K562 (cell line): ENCODE results near the gene C9orf50. TPM values are rescaled to one million over a fixed set of nuclear protein-coding genes. Genes with fewer than 3 reads are reported as not detected.

Source experiments
- E2F1 ChIP-seq: sonication (generic); formaldehyde crosslinking; IDR thresholded peaks from 2 replicates; pipeline ENCODE4 v1.8.1; 2023; ENCODE audit warnings: mild to moderate bottlenecking, missing genetic modification reagents, moderate library complexity
- FOXA3 ChIP-seq, 2 experiments: fragments of 450-650 bp in 1 of 2; sonication (generic) in 1 of 2; formaldehyde crosslinking; IDR thresholded peaks in 1 of 2; conservative IDR thresholded peaks in 1 of 2; 2 replicates each; pipeline versions ENCODE4 v1.4.0 to v1.8.0; 2020 to 2022; ENCODE audit warnings: mild to moderate bottlenecking in 2 of 2, missing genetic modification reagents in 1 of 2
- FOXM1 ChIP-seq, 2 experiments: fragments of 450-650 bp in 1 of 2; sonication (generic) in 1 of 2; formaldehyde crosslinking in 1 of 2; IDR thresholded peaks; 2 replicates each; pipeline versions ENCODE4 v1.6.1 to v1.9.0; 2017 to 2022; ENCODE audit warnings: low read depth in 2 of 2, mild to moderate bottlenecking in 2 of 2, missing genetic modification reagents in 1 of 2, moderate library complexity in 1 of 2
- HIVEP1 ChIP-seq: fragments of 250-450 bp; sonication (Bioruptor Pico); IDR thresholded peaks from 2 replicates; pipeline ENCODE4 v1.4.0; 2020; ENCODE audit warnings: mild to moderate bottlenecking
- HOMEZ ChIP-seq: fragments of 250-450 bp; sonication (Bioruptor Pico); IDR thresholded peaks from 2 replicates; pipeline ENCODE4 v1.4.0; 2020; ENCODE audit warnings: mild to moderate bottlenecking, moderate library complexity
- PTTG1 ChIP-seq: fragments of 450-650 bp; IDR thresholded peaks from 2 replicates; pipeline ENCODE4 v1.6.1; 2016; ENCODE audit warnings: low read depth, mild to moderate bottlenecking, missing genetic modification characterization, missing compliant biosample characterization
- RAD51 ChIP-seq: fragments of 450-650 bp; IDR thresholded peaks from 2 replicates; pipeline ENCODE4 v1.7.1; 2016; ENCODE audit warnings: low read depth, mild to moderate bottlenecking, borderline replicate concordance
- SAP30 ChIP-seq: fragments of 200-600 bp; sonication (generic); IDR thresholded peaks from 2 replicates; pipeline ENCODE4 v1.6.1; 2012; ENCODE audit warnings: borderline replicate concordance, low read depth, mild to moderate bottlenecking, moderate library complexity, low read length, control low read depth, inconsistent platforms; ENCODE audit not compliant: insufficient read depth, poor library complexity, severe bottlenecking
- THAP12 ChIP-seq: fragments of 250-450 bp; sonication (Bioruptor Pico); IDR thresholded peaks from 2 replicates; pipeline ENCODE4 v1.9.0; 2021; ENCODE audit warnings: mild to moderate bottlenecking, inconsistent platforms
- polyA plus RNA-seq, 8 experiments: library from polyadenylated mRNA; depleted of rRNA in 4 of 8; stranded (reverse) in 5 of 8; unstranded in 3 of 8; fragments of >200 nt; fragmentation: Nextera tagmentation in 2 of 8; fragmentation: Illumina TruSeq in 1 of 8; extraction: Ambion mirVana in 2 of 8; extraction: Trizol in 1 of 8; gene quantifications; 2 replicates each; pipeline versions ENCODE4 v1.2.1 to v1.2.3, GENCODE V29; 2011 to 2014; ENCODE audit warnings: inconsistent platforms in 1 of 8, missing spikeins in 1 of 8
- total RNA-seq, 7 experiments: library from RNA; depleted of rRNA in 6 of 7; stranded (reverse); fragments of >200 nt in 6 of 7; fragmentation: Illumina TruSeq in 2 of 7; extraction: Trizol in 2 of 7; gene quantifications; 2 replicates each; pipeline versions ENCODE4 v1.2.1 to v1.2.3, GENCODE V29; 2011 to 2021; ENCODE audit warnings: low replicate concordance in 1 of 7

The C9orf50 gene
- total and polyA plus RNA-seq, 9 of the 15 experiments (the other 6 are each of a cell fraction or from before 2014, with no cell fraction given) = not detected

GRCh38 chr9:129626079-129626624 is 5.3 kb upstream of the C9orf50 start, which contains the start of gene NTMT1 (continued):
- TF ChIP-seq THAP12 (CRISPR knock-in tag) (peak; percentile 53; the same call in 1 of the 2 replicates), FOXM1 (IDR thresholded peaks at IDR 0.05; ENCODE audit: low read depth) (no peak), FOXM1 (CRISPR knock-in tag; IDR thresholded peaks at IDR 0.05; ENCODE audit: low read depth) (peak; percentile 93; the same call in 1 of the 2 replicates), RAD51 (peak; percentile 99), SAP30 (peak; percentile 96), PTTG1 (tag) (no peak), HOMEZ (CRISPR knock-in tag) (no peak), HIVEP1 (CRISPR knock-in tag) (peak; percentile 68; the same call in 1 of the 2 replicates), E2F1 (CRISPR knock-in tag) (0 out of 2 replicates have a peak, but pooled peaks have one; percentile 73), FOXA3 (CRISPR knock-in tag; conservative IDR thresholded peaks at IDR 0.05 in 1 of 2, IDR thresholded peaks at IDR 0.05 in 1 of 2) (0 out of 4 replicates have a peak, but pooled peaks of 1 of the 2 experiments have one; percentile 64)
